Stimulated activated CD4-positive, alpha-beta T cell treated with anti-CD3 and anti-CD28 coated beads, Interleukin-12 subunit alpha, Interleukin-12 subunit beta, amount 100 ng/mL, for 24 hours (primary cell): Measurements from ENCODE around the gene NCS1.
A peak's percentile ranks its signal among the peaks of the same experiment; 100 is the strongest.

Source experiments
- DNase-seq, 2 experiments: peaks; one replicate each; pipeline ENCODE4 v3.0.0-alpha.2; 2020; ENCODE audit warnings: low read depth in 2 of 2

NCS1 gene

DNA sequence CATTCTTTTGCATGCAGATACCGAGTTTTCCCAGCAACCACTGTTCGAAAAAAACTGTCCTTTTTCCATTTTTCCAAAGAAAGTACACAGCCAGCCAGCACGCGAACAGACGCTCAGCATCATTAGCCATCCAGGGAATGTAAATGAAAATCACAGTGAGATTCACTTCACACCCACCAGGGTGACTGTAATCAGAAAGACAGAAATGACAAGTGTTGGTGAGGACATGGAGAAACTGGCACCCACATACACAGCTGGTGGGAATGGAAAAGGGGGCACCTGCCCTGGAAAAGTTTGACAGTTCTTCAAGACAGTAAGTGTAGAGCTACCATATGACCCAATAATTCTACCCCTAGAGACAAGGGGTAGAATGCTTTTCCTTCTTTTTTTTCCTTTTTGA is 25.0 kb upstream of the NCS1 start:
- DNase-seq = no peak

DNA sequence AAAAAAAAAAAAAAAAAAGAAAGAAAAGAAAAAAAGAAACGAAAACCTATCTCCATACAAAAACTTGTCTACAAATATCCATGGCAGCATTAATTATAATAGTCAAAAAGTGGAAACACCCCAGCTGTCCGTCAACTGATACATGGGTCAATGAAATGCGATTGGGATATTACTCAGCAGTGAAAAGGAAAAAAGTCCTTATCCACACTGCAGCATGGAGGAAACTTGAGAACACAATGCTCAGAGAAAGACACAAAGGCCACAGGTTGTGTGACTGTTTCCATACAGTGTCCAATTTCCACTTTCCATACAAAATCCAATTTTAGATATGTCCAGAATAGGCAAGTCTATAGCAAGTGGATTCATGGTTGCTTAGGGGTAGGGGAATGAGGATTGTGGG is 24.3 kb upstream of the NCS1 start:
- no peak for DNase-seq

DNA sequence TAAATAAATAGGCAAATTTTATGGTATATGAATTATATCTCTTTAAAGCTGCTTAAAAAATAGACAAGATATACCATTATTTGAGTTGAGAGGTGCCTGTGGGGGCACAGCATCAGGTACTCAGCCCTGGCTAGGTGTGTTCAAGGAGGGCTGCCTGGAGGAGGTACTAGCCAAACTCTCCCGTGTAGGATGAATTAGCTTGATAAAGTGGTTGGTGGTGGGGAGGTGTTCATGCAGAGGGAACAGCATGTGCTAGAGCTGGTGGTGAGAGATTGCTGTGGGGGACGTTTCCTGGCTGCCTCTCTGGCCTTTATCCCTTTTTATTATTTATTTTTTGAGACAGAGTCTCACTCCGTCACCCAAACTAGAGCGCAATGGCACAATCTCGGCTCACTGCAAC is 23.2 kb upstream of the NCS1 start:
- DNase-seq = no peak

DNA sequence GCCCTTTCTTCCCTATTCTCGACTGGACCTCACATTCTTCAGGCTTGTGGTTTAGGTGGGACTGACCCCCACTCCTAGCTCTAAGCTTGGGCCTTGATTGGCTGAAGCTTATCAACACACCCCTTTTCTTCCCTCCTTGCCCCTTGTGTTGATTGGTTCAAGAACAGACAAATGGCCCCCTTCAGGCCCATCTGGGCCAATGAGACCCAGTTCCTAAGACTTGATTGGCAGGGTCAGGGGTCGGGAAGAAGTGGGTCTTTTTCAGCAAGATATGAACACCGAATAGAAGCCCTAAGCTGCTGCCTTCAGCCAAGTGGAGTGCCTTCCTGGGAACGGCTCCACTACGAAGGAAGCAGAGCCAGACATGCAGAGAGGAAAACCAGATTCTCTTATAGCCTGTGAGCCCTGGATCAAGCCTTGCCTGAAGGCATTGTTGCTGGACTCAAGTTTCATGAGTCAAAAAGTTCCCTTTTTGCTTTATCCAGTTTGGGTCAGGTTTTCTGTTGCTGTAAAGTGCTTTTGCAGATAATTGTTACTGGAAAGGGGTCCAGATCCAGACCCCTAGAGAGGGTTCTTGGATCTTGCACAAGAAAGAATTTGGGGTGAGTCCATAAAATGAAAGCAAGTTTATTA is 22.4 kb upstream of the NCS1 start:
- DNase-seq = no peak

DNA sequence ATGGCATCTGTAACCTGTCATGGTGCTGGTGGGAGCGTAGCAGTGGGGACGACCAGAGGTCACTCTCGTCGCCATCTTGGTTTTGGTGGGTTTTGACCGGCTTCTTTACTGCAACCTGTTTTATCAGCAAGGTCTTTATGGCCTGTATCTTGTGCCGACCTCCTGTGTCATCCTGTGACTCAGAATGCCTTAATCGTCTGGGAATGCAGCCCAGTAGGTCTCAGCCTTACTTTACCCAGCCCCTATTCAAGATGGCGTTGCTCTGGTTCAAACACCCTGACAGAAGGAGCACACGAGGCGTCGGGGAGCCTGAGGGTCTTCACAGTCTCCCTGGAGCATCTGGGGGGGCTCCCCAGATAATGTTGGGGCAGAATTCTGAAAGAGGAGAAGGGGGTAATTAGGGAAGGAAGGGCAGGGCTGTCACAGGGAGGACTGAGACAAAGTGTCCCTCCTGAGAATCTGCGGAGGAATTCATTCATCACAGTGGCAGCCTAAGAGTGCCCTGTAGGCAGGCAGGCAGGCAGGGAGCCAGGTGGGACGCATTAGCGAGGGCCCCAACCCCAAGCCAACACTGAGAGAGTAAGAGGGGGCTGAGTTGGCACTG is 21.3 kb upstream of the NCS1 start:
- DNase-seq = no peak

DNA sequence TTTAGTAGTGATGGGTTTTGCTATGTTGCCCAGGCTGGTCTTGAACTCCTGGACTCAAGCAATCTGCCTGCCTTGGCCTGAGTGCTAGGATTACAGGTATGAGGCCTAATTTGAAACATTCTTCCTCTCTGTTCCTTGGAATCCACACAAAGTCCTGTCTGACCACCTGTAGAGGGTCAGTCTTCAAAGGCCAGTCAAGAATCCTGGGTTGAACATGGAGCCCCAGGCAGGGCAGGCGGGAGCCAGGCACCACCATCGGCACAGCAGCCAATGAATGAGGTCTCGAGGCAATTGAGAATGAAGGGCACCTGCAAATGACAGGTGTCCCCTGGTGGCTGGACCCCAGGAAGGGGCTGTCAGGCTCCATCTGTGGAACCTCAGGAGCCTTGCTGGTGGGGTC is 17.4 kb upstream of the NCS1 start:
- DNase-seq = no peak

DNA sequence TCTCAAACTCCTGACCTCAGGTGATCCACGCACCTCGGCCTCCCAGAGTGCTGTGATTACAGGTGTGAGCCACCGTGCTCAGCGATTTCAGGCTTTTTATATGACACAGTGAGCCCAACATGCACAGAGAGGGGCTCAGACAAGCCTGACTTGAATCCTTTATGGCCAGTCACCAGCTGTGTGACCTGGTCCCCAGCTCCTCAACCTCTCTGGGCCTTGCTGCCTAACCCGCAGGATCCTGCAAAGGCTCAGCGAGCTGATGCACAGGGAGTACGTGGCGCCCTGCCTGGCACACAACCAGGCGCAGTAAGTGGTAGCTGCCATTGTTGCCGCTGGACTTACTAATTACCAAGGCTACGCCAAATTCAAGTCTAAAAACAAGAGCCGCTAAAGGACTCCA is 16.6 kb upstream of the NCS1 start:
- DNase-seq = no peak

DNA sequence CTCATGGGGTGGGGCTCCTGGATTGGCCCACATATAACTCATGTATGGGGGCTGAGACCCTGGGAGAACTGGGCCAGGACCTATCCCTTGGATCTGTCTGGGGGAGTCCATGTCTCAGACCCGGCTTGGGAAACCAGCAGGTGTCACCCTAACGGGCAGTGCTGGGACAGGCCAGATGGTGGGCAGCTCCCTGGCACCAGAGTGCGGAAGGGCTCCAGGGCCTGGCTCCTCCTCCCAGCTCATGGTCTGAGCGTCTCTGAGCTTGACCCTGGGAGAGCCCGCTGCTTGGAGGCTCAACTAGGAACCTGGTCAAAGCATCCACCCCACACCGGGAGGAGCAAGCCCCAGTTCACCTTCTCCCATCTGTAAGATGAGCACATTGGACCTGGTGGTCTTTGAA is 15.5 kb upstream of the NCS1 start:
- no peak for DNase-seq

DNA sequence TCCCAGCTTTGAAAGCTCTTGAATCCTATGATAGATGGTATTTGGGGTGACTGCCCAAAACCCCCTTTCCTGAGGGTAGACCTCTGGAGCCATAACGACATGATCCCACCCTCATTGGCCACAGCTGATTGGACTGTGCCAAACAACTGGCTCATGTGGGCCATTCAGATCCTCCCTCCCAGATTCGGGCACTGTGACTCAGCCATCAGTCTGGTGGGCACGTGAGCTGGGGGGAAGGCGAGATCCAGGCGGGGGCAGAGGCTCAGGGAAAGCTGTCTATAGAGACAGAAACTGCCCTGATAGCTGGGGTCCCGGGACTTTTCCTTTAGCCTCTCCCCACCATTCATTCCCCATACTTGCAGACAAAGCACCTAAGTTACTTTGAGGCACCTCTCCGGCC is 15.1 kb upstream of the NCS1 start:
- no peak for DNase-seq

DNA sequence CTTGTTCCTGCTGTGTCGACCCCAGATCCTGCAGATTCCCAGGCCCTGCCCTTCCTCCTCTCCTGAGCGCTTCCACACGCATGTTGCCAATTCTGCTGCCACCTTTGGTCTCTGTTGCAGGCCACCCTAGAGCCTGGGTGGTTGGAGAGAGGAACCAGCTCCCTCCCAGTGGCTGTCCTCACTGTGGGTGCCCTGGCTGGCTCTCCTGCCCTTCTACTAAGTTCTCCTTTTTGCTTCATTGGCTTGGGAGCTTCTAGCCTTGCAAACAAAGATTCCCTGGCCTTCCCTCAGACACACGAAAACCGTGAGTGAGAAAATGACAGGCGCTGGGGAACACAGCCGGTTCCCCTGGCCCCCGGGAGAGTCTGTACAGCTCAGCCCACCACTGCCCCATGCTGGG is 14.2 kb upstream of the NCS1 start:
- no peak for DNase-seq

DNA sequence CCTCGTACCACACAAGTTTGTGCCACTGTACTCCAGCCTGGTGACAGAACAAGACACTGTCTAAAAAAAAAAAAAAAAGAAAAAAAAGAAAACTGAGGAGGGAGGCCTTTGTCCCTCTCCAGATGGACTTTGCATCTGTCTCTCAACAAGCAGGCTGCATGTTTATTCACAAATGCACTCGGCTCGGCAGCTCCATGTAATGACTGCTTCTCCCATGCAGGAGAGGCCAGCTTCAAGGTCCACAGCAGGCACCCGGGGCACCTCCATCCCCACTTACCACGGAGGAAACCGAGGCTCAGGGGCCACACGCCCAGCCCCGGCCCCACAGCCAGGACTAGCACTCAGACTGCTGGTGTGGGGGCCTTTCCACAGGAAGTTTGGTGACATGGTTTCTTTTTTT is 13.1 kb upstream of the NCS1 start:
- DNase-seq = no peak

DNA sequence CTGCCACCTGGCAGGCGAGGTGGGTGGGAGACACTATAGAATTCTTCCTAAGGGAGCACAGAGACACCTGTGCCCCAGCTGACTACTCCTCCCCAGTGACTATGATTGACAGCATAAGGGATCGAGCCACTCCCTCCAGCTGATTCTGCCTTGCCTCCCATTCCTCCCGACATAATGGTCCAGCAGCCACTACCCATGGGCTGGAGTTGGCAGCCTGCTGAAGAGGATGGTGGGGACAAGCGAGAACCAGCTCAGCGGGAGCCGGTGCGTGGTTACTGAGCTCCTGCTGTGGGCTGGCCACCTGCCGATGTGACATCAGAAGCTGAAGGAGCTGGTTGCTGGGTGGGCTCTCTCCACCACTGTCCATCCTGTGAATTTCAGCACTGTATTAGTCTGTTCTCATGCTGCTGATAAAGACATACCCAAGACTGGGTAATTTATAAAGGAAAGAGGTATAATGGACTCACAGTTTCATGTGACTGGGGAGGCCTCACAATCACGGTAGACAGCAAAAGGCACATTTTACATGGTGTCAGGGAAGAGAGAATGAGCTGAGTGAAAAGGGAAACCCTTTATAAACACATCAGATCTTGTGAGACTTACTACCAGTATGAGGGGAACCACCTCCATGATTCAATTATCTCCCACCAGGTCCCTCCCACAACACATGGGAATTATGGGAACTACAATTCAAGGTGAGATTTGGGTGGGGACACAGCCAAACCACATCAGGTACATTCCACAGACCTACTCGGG is 12.1 kb upstream of the NCS1 start:
- DNase-seq = no peak

DNA sequence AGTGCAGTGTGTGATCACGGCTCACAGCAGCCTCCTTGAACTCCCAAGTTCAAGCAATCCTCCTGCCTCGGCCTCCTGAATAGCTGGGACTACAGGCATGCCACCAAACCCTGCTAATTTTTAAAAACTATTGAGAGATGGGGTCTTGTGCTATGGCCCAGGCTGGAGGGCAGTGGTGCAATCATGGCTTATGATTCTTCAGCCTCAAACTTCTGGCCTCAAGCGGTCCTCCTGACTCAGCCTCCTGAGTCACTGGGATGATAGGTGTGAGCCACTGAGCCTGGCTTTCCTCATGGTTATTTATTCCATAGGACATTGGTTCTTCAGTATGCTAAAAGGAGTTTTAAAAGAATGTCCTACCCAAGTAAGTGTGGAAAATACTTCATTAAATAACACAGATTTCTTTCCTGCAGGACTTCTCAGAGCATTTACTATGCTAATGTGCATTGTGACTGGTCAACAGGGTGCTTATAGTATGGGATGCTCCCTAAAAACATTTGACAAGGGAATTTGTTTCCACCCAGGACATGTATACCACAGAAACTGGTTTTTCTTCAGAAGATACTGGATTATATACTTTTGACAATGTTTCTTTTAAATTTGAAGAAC is 11.2 kb upstream of the NCS1 start:
- no peak for DNase-seq

DNA sequence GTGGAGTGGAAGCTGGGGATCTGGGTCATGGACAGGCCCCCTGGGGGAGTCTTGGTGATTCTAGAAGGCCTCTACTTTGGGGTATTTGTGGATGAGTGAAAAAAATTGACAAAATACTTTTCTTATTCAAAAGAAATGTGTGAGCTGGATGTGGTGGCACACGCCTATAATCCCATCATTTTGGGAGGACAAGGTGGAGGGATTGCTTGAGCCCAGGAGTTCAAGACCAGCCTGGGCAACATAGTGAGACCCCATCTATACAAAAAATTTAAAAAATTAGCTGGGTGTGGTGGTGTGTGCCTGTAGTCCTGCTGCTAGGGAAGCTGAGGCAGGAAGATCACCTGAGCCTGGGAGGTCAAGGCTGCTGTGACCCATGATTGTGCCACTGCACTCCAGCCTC is 6.6 kb upstream of the NCS1 start:
- DNase-seq = no peak

DNA sequence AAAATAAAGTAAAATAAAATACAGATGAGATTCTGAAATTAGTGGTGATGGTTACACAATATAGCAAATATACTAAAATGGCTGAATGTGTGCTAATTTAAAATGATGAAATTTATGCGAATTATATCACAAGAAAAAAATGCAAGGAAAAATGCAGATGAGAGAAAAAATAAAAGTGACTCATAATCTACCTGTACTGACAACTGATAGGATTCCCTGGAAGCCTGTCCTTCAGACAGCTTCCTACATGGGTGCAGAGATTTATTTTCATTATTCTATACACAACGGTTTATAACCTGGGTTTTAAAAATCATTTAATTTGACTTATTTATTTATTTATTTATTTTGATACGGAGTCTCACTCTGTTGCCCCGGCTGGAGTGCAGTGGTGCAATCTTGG is 5.8 kb upstream of the NCS1 start:
- DNase-seq = no peak

DNA sequence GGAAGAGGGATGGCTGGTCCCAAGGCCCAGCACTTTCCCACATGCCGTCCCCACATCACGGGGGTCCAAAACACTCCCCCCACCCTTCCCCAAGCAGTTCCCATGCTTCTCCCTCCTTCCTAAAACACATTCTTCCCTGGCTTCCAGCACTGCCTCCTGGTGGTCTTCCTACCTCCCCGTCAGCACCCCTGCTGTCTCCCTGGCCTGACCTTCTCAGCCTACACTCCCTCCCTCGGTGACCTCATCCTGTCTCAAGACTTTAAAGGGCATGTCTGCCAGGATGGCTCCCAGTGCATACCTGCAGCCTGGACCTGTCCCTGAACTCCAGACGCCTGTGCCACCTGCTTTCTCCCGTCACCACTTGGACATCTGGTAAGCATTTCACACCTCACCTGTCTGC is 4.3 kb upstream of the NCS1 start:
- no peak for DNase-seq

DNA sequence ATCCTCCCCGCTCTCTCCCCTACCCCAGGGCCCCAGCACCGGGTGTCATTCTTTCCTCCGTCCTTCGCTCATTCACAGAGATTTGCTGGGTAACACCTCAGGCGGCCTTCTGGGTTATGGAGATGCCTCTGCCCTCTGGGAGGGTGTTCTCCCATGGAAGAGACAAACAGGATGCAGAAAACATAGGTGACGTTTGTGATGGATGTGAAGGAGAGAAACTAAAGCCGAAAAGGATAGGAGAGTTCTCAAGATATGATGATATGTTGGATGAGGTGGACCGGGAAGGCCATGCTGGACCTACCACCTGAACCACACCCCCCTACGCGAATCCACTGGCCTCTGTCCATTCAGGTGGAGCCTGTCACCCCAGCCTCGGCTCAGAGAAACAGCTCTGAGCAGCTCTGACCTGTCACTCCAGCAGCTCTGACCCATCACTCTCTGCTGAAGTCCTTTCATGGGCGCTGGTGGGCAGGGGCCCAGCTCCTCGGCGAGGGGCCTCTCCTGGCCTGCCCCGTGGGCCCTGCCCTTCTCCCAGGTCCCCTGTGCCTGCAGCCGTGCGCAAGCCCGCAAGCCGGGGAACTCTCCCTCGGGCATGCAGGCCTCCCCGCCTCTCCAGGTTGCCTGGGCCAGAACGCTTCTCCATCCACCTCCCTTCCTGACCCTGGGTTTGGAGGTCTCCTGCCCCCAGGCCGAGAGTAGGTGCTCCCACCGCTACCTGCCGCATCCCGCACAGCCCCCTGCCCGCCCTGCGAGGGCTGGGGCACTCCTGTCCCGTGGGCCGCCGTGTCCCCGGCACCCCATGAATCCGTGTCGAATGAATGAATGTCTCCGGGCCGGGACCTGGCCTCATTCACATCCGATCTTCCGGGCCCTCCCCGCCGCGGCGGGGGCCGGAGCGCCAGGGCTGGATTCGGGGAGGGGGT is 717 bp upstream of the NCS1 start:
- no peak for DNase-seq

DNA sequence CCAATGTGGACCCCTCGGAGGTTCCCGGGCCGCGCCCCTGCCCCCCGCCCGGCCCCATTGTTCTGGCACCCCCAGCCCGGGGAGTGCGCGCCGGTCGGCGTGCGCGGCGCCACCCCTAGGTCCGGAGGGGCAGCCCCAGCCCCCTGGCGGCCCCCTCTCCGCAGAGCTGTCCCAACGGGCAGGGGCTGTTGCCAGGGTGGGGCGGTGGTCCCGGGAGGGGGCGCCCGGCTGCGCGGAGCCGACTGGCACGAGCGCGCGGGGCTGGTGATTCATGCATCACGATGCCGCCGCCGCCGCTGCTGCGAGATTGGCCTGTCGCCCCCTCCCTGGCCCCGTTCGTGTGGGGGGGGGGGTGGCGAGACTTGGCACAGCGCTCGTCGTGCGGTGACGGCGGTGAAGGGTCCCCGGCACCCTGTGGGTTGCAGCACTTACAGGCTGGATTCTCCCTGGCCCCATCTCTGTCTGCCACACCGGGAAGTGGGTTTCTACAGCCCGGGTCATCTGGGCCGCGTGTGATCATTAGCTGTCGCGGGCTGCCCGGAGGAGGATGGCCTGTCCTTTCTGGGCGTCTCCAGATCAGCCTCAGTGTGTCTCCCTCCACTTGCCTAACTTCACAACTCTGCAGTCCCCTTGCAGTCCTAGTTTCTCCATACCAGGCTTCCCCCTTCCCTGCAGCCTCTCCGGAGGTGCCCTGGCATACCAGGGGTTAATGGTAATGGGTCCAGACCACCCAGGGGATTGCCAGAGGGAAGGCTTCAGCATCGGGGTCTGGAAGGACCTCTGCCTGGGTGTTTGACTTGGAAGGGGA is 858 bp downstream of the NCS1 start:
- peak in 1 of 2 experiments; percentile 4 for DNase-seq

DNA sequence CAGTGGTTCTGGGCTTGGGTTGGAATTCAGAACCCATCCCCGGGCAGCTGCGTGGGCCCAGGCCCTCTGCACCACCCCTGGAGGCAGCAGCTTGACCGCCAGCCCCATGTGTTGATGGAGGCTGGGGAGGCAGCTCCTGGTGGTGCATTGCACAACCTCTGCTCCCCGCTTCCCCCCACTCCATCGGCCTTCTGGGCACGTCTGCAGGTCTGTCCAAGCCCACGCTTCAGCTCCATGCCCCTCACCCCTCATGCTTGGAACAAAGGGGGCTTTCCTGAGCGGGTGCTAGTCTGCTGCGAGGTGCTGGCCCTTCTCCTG is 1.4 kb downstream of the NCS1 start:
- no peak for DNase-seq

DNA sequence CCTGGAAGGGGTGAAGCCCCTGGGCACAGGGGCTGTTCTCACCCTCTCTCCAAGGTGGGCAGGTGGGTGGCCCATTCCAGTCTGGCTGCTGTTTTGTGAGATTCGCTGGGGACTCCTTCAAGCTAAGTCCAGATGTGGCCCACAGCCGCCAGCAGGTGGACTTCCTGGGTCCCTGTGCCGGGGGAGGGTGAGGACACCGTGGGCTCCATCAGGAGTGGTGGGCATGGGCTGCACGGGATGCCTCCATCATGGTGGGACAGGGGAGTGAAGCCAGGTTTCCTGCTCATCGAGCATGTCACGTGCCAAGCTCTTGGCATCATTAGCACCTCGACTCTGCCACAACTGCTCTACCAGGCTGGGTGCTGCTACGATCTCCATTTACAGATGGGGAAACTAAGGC is 1.8 kb downstream of the NCS1 start:
- no peak for DNase-seq

DNA sequence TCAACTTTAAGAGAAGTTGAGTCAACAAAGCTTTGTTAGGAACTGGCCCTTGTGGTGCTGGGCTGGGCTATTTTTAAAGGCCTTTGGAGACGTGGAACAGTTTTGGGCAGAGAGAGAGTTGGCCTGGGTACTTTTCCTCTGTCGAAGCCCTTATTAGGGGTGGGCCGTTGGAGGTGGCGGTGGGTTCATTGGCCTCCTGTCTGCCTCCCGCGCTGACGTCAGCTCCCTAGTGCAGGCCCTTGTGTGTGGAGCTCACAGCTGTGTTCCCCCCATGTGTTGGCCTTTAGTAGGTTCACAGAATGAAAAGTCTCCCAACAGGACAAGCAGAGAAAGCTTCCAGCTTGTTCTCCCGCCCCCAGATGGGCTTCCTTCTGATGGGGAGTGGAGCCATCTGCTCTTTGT is 2.7 kb downstream of the NCS1 start:
- DNase-seq = no peak
